NCI-H2196 treated with DMSO at 0.1 percent for 48 hours (cell line): ENCODE results near the gene ADIPOQ.
"Not testable (repeated sequence)": the region's sequence is repeated elsewhere in the genome, so short reads cannot be mapped to it uniquely, and the experiment has no call there.

Experiments
- DNase-seq: peaks from one replicate; lab custom pipeline; 2025; ENCODE audit not compliant: unreplicated experiment; lab: John Stamatoyannopoulos, UW

ADIPOQ gene

DNA sequence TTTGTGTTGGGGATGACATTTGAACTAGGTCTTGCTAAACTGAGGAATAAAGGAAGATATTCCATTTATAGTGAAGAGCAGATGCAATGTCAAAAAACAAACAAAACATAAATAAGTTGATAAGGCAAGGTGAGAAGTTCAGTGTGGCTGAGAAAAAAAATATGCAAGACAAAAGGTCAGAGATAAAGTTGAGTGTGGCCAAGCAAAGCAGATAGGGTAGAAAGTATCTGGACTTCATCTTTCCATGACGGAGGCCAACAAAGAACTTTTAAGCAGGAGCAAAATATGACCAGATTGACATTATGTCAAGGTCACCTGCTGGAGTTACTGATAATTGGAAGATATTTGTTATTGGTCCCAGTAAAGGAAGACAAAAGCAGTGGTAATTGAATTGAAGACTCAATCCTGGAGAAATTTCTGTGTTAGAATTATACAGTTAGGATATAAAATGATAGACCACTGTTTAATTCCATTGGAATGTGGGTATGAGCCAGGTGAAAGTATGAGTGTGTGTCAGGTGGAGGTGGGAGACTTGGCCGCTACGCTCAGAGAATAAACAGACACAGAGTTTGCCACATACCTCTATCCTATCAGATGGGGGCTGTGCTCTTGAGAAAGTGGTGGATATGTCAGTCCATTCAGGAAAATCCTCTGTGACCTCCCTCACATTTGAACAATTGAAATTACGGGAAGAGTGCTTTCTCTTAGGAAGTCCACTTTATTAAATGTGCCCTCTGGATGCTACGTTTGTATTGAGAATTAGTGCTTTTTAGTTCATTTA is 28.1 kb downstream of the ADIPOQ start:
- no peak for DNase-seq

DNA sequence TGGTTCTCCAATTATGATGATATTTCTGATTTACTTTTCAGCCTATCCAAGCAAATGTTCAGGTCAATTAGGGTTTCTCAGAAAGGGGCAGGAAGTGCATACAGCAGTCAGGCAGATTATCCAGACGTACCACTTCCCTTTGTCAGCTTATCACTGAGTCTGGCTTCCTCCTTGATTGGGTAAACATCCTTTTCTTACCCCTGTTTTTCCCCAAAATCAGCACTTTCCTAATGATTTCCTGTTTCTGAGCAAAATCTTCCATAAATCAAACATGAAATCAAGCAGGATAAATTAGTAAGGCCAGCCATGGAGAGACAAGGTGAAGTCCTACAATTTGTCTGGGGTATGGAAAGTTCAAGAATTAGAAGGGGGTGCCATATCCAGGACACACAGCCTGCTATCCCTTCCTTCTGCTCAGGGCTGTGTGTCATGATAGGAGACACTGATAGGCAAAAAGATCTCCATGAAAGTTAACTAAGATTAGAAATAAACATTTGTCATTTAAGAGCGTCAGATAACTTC is 29.0 kb downstream of the ADIPOQ start:
- no peak for DNase-seq

DNA sequence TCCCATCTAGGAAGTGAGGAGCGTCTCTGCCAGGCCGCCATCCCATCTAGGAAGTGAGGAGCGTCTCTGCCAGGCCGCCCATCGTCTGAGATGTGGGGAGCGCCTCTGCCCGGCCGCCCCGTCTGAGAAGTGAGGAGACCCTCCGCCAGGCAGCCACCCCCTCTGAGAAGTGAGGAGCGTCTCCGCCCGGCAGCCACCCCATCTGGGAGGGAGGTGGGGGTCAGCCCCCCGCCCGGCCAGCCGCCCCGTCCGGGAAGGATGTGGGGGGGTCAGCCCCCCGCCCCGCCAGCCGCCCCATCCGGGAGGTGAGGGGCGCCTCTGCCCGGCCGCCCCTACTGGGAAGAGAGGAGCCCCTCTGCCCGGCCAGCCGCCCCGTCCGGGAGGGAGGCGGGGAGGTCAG is 31.3 kb downstream of the ADIPOQ start:
- DNase-seq, result not testable (repeated sequence)

DNA sequence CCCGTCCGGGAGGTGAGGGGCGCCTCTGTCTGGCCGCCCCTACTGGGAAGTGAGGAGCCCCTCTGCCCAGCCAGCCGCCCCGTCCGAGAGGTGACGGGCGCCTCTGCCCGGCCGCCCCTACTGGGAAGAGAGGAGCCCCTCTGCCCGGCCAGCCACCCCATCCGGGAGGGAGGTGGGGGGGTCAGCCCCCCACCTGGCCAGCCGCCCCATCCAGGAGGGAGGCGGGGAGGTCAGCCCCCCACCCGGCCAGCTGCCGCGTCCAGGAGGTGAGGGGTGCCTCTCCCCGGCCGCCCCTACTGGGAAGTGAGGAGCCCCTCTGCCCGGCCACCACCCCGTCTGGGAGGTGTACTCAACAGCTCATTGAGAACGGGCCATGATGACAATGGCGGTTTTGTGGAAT is 31.7 kb downstream of the ADIPOQ start:
- not testable (repeated sequence) for DNase-seq

DNA sequence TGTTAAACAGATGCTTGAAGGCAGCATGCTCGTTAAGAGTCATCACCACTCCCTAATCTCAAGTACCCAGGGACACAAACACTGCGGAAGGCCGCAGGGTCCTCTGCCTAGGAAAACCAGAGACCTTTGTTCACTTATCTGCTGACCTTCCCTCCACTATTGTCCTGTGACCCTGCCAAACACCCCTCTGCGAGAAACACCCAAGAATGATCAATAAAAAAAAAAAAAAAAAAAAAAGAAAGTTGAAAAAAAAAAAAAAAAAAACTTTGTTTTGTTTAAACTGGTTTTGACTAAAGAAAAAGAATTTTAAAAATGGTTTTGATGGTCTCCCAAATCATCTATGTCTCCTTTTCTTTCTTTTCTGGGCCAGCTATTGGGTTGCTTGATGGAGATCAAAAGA is 32.3 kb downstream of the ADIPOQ start:
- not testable (repeated sequence) for DNase-seq

DNA sequence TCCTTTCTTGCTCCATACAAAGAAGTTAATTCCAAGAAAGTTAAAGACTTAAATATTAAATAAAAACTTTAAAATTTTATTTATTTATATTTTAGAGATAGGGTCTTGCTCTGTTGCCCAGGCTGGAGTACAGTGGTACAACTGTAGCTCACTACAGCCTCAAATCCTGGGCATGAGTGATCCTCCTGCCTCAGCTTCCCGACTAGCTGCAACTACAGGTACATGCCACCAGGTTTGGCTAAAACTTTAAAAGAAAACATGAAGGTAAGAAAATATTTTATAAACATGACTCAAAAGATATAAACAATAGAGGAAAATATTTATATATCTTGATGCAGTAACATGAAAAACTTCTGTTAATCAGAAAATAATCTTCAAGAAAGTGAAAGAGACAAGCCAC is 33.2 kb downstream of the ADIPOQ start:
- DNase-seq, result no peak

DNA sequence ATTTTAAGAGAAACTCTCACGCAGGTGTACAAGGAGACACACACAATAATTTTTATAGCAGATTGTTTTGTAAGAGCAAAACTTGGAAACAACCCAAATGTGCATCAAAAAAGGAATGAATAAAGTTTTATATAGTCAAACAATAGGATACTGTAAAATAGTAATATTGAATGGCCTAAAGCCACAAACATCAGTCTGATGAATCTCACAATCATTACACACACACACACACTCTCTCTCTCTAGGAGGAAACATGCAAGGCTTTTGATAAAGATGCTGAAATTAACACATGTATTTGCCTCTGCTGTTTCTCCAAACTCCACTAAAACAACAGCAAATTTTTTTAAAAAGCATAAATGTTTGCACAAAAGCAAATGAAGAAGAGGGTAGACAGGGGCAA is 37.3 kb downstream of the ADIPOQ start:
- no peak for DNase-seq

DNA sequence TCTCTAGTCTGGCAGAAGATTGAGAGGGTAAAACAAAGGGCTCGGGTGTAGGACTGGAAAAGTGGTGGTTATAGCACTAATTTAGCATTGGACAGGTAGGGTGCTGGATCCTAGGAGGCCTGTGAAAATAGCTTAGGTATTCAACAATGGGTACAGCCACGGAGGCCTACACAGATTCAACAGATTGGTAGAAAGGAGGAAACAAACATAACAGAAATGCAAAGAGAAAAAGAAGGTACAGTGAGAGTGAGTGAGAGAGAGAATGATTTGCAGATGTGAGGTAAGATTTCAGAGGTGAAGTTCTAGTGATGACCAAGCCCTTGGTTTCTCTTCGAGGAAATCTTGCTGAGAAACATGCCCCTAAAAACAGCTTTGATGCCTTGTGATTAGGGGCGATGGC is 37.9 kb downstream of the ADIPOQ start:
- DNase-seq, result no peak

DNA sequence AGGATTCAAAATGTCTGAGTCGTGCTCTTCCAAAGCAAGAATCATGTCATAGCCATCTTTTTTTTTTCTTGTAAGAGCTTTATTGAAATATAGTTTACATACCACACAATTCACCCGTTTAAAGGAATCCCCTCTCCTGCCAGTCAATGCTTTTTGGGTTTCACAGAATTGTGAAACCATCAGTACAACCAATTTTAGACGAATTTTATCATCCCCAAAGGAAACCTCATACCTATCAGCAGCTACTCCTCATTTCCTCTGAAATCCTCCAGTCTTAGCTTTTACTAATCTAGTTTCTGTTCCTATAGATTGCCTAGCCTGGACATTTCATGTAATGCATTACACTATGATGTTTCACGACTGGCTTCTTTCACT is 39.6 kb downstream of the ADIPOQ start:
- no peak for DNase-seq

DNA sequence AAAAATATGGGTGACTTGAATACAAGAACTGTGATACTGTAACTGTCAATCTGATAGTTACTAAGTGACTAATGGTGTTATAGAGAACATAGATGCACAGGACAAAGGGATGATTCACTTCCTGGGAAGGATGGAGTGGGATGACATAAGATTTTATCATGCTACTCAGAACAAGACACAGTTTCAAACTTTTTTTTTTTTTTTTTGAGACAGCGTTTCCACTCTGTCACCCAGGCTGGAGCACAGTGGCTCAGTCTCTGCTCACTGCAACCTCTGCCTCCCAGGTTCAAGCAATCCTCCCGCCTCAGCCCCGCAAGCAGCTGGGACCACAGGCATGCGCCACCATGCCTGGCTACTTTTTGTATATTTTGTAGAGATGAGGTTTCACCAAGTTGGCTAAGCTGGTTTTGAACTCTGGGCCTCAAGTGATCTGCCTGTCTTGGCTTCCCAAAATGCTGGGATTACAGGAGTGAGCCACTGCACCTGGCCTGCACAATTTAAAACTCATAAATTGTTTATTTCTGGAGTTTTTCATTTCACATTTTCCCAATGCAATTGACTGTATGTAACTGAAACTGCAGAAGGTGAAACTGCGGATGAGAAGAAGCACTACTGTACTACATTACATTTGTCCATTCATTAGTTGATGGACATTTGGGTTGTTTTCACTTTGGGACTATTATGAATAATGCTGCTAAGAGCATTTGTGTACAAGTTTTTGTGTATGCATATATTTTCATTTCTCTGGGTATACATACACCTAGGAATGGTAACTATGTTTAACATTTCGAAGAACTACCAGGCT is 40.6 kb downstream of the ADIPOQ start:
- no peak for DNase-seq

DNA sequence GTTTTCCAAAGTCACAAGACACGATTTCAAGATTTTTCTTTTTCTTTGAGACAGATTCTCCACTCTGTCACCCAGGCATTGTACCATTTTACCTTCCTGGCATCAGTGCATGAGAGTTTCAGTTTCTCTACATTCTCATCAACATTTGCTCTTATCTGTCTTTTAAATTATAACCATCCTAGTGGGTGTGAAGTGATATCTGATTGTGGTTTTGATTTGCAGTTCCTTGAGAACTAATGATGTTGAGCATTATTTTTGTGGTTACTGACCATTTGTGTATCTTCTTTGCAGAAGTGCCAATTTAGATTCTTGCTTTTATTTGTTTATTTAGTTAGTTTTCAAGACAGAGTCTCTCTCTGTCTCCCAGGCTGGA is 41.2 kb downstream of the ADIPOQ start:
- no peak for DNase-seq

DNA sequence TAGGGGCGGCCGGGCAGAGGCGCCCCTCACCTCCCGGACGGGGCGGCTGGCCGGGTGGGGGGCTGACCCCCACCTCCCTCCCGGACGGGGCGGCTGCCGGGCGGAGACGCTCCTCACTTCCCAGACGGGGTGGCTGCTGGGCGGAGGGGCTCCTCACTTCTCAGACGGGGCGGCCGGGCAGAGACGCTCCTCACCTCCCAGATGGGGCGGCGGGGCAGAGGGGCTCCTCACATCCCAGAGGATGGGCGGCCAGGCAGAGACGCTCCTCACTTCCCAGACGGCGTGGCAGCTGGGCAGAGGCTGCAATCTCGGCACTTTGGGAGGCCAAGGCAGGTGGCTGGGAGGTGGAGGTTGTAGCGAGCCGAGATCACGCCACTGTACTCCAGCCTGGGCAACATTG is 42.4 kb downstream of the ADIPOQ start:
- not testable (repeated sequence) for DNase-seq

DNA sequence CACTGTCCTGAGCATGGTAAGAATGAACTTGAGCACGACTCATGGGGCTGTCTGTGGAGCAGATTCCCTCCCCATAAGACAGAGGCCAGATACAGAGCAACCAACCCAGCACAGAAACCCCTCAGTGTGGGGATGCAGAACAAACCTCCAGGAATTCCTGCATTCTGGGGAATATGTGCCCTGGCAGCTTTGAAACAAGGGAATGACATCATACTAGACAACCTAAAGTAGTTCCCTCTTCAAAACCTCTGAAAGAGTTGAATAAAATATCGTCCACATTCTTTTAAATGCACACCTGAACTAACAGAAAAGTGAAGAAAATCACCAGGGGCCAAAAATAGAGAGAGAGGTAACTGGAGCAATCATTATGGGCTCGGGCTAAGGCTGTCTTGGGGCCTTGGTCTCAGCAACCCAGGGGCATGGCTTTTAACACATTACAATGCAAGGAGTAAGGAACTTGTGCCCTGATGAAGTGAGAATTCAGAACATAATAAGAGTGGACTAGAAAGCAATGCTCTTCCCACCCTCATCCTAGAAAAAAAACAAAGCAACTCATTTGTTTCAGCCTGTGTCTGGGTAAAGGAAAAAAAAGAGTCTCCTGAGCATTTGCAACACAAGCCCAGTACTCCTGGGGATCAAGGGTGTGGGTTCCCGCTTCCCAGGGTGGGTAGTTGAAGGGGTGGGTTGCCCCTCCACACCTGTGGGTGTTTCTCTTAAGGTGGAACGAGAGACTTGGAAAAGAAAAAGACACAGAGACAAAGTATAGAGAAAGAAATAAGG is 43.9 kb downstream of the ADIPOQ start:
- no peak for DNase-seq

DNA sequence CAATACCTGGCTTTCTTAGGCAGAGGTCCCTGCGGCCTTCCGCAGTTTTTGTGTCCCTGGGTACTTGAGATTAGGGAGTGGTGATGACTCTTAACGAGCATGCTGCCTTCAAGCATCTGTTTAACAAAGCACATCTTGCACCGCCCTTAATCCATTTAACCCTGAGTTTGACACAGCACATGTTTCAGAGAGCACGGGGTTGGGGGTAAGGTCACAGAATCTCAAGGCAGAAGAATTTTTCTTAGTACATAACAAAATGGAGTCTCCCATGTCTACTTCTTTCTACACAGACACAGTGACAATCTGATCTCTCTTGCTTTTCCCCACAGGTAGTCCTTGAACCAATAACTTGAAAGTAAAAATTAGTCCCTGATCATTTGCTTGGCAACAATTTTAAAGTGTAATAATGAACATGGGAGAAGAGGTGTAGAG is 45.0 kb downstream of the ADIPOQ start:
- DNase-seq, result not testable (repeated sequence)

DNA sequence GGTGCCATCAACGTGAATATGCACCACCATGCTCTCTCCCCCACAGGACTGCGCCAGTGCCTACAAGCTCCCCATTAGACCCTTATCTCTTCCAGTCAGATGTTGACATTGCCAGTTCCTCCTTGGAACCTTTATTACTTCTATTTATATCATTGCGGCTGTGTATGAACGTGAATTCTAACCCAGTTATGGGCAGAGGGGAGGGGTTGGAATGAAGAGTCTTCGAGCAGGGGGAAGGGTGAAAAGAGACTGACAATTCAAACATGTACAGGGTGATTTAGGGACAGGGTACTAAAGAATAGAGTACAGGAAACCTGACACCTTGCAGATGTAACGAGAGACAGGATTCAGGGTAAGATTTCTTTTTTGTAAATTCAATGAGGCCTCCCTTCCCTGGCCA is 46.1 kb downstream of the ADIPOQ start:
- no peak for DNase-seq

DNA sequence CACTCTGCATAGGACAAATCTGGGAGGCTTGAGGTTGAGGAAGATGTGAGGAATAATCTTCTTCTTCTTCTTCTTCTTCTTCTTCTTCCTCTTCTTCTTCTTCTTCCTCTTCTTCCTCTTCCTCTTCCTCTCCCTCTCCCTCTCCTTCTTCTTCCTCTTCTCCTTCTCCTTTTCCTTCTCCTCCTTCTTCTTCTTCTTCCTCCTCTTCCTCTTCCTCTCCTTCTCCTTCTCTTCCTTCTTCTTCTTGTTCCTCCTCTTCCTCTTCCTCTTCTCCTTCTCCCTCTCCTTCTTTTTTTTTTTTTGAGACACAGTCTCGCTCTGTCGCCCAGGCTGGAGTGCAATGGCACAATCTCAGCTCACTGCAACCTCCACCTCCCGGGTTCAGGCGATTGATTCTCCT is 47.2 kb downstream of the ADIPOQ start:
- DNase-seq, result not testable (repeated sequence)

DNA sequence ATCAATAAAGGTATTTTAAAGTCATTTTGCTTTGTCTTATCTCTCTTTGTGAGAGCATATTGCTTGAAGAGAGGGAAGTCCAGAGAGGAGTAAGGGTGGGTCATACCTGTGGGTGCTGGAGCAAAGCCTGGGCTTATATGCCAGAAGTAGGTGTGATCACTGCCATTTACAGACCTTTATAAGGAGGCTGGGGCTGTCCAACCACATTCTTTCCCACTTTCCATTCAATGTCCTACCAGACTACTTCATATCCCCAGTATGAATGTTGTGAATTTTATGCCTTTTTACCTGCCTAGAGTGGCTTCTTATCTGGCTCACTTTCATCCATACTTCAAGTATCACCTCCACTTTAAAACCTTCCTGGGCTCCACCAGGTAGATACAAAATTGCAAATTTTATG is 48.4 kb downstream of the ADIPOQ start:
- no peak for DNase-seq

DNA sequence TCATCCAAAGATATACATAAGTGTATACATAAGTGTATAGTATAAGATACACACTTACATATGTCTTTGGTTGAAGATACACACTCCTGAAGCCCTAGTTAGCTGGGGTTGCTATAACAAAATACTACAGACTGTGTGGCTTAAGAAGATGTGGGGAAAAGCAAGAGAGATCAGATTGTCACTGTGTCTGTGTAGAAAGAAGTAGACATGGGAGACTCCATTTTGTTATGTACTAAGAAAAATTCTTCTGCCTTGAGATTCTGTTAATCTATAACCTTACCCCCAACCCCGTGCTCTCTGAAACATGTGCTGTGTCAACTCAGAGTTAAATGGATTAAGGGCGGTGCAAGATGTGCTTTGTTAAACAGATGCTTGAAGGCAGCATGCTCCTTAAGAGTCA is 50.6 kb downstream of the ADIPOQ start:
- not testable (repeated sequence) for DNase-seq

DNA sequence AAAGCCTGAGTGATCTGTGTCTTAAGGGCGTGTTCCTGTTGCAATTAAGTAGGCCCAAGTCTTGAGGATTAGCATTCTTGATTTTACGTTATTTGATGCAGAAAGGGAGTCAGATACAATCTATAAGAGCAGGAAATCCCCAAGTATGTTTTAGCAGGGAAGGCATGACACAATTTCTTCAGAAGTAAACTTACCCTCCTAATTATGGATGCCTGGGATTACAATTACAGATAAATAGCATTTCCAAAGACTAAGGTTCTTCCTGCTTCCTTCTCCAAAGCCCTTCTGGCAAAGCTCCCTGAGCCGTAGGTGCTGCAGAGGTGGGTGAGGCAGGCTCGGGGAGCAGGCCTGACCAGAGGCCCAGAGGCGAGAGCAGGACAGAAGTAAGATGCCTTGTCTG is 52.9 kb downstream of the ADIPOQ start:
- DNase-seq, result no peak

DNA sequence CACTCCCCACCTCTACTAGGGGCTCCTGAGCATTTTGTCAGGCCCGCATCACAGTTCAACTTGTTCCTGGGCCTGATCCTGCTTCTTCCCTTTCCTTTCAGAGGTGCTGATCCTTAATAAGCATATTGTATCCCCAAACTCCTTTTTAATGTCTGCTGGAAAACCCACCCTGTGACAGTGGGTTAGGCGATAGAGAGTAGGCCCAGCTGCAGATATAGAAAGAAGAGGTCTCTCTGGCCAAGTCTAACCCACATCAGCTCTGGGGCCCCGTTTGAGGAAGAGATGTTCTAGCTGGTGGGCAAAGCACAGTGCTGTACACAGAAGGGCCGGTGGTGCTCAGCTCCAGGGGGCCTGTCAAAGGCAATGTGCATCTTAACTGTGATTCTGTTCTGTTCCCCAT is 53.5 kb downstream of the ADIPOQ start:
- DNase-seq, result no peak

DNA sequence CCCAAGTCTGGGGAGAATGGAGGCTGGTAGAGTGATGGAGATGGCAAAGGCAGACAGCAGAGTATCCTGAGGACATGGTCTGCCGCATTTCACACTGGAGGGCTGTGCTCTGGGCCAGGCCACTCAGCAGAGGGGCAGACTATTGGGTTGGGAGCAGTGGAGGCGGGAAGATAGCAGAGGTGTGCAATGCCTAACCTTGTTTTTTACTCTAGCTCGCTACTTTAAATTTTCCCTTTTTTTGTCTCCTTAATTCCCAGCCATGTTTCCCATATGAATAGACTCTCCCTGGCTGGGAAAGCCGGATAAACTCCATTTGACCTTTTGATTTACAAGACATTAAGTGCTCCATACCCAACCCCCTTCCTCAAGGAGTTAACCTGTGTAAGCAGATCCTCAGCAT is 54.4 kb downstream of the ADIPOQ start:
- DNase-seq, result no peak
